A172 (cell line): ENCODE results near the gene FRAS1. TPM values are rescaled to one million over a fixed set of nuclear protein-coding genes. Genes with fewer than 3 reads are reported as not detected.
"Not testable (repeated sequence)": the region's sequence is repeated elsewhere in the genome, so short reads cannot be mapped to it uniquely, and the experiment has no call there.

Experiments used
- DNase-seq: peaks from one replicate; pipeline ENCODE4 v3.0.0-alpha.2; 2015; ENCODE audit warnings: low spot score
- total RNA-seq: library from RNA; depleted of rRNA; stranded (reverse); fragments of >200 nt; shearing (Covaris generic); gene quantifications from 2 replicates; pipeline ENCODE4 v1.2.3, GENCODE V29; 2014

FRAS1 gene
- total RNA-seq, 1 experiment from 2014 or later: 0.81 TPM

GRCh38 chr4:78058591-78059523, 1.7 kb downstream of the FRAS1 start:
- DNase-seq: peak; percentile 3

GRCh38 chr4:78059524-78059889, 2.4 kb downstream of the FRAS1 start:
- peak; percentile 69 for DNase-seq

- DNase-seq: no peak
Observed at GRCh38 chr4:78059938-78060337, 2.8 kb downstream of the FRAS1 start.

GRCh38 chr4:78061939-78062570, 4.9 kb downstream of the FRAS1 start:
- DNase-seq: no peak

- DNase-seq: no peak
Observed at GRCh38 chr4:78065508-78066192, 8.5 kb downstream of the FRAS1 start.

GRCh38 chr4:78068481-78068880, 11.4 kb downstream of the FRAS1 start:
- DNase-seq: no peak

GRCh38 chr4:78069319-78069718, 12.2 kb downstream of the FRAS1 start:
- DNase-seq: no peak

- DNase-seq: no peak
Observed at GRCh38 chr4:78069859-78070258, 12.7 kb downstream of the FRAS1 start.

GRCh38 chr4:78070731-78071282, 13.7 kb downstream of the FRAS1 start:
- DNase-seq: no peak

GRCh38 chr4:78074759-78075158, 17.6 kb downstream of the FRAS1 start:
- no peak for DNase-seq

- DNase-seq: no peak
Observed at GRCh38 chr4:78075986-78076385, 18.9 kb downstream of the FRAS1 start.

GRCh38 chr4:78078101-78078500, 21.0 kb downstream of the FRAS1 start:
- DNase-seq: no peak

- DNase-seq: no peak
Observed at GRCh38 chr4:78079726-78080430, 22.8 kb downstream of the FRAS1 start.

GRCh38 chr4:78081541-78081940, 24.4 kb downstream of the FRAS1 start:
- no peak for DNase-seq

- DNase-seq: no peak
Observed at GRCh38 chr4:78083035-78083434, 25.9 kb downstream of the FRAS1 start.

GRCh38 chr4:78091534-78091933, 34.4 kb downstream of the FRAS1 start:
- no peak for DNase-seq

- not testable (repeated sequence) for DNase-seq
Observed at GRCh38 chr4:78092350-78092749, 35.2 kb downstream of the FRAS1 start.

GRCh38 chr4:78092850-78093249, 35.7 kb downstream of the FRAS1 start:
- DNase-seq: no peak

- no peak for DNase-seq
Observed at GRCh38 chr4:78095081-78095480, 38.0 kb downstream of the FRAS1 start.

GRCh38 chr4:78099058-78099457, 41.9 kb downstream of the FRAS1 start:
- DNase-seq: no peak

- DNase-seq: no peak
Observed at GRCh38 chr4:78100060-78100459, 42.9 kb downstream of the FRAS1 start.

GRCh38 chr4:78119698-78120097, 62.6 kb downstream of the FRAS1 start:
- DNase-seq: no peak
